ENCODE measurements around the gene JPH3. TPM values are rescaled to one million over a fixed set of nuclear protein-coding genes. Genes with fewer than 3 reads are reported as not detected.

Gene JPH3
- total and polyA plus RNA-seq, 2 experiments from 2014 or later, result 1.8 to 4.8 TPM

- 92% methylated on average over 10 of the region's 13 CpGs for WGBS (ENCODE audit: low lambda C conversion rate, missing lambda C conversion rate)
- no peaks in the 10 kb centered on the region for H3K4me1 ChIP-seq (ENCODE audit: insufficient read depth)
- H4K20me1 ChIP-seq (ENCODE audit: insufficient read depth, poor library complexity, severe bottlenecking), result no peaks in the 10 kb centered on the region
- no peaks in the 10 kb centered on the region for H3K36me3 ChIP-seq (replicated peaks; ENCODE audit: insufficient read depth, low read depth)
- H3K9me3 ChIP-seq (ENCODE audit: low read depth), result no peaks in the 10 kb centered on the region
- H3K4me2 ChIP-seq, result no peak overlapping the region
- TF ChIP-seq CTCF (IDR thresholded peaks at IDR 0.05; ENCODE audit: poor library complexity) (no peak), EZH2phosphoT487 (IDR thresholded peaks at IDR 0.05; ENCODE audit: low read depth, severe bottlenecking, unreplicated experiment) (no peak)
- no peak for DNase-seq (ENCODE audit: low spot score)
- H3K79me2 ChIP-seq, result no peaks in the 10 kb centered on the region
- H3K27ac ChIP-seq, result no peak overlapping the region
- no peaks in the 10 kb centered on the region for H3K9me2 ChIP-seq (replicated peaks; ENCODE audit: insufficient read depth)
- H2AFZ ChIP-seq, result no peak overlapping the region
- no peaks in the 10 kb centered on the region for H3K27me3 ChIP-seq
- no peak overlapping the region for H3K4me3 ChIP-seq
Observed at GRCh38 chr16:87671221-87671620, 68.9 kb downstream of the JPH3 start.

GRCh38 chr16:87671715-87672270 lies 69.5 kb downstream of the JPH3 start:
- no peak overlapping the region for H3K27ac ChIP-seq

GRCh38 chr16:87674419-87674818 lies 72.1 kb downstream of the JPH3 start:
- no peak for TF ChIP-seq CTCF (IDR thresholded peaks at IDR 0.05; ENCODE audit: poor library complexity)
- no peak for TF ChIP-seq EZH2 (IDR thresholded peaks at IDR 0.05; ENCODE audit: borderline replicate concordance)
- no peak for TF ChIP-seq EZH2phosphoT487 (IDR thresholded peaks at IDR 0.05; ENCODE audit: low read depth, severe bottlenecking, unreplicated experiment)
- Histone ChIP-seq H3K4me3 (no peak overlapping the region), H3K4me2 (no peak overlapping the region), H3K27me3 (no peaks in the 10 kb centered on the region), H3K9me3 (ENCODE audit: low read depth) (no peaks in the 10 kb centered on the region), H4K20me1 (ENCODE audit: insufficient read depth, poor library complexity, severe bottlenecking) (no peaks in the 10 kb centered on the region), H2AFZ (no peak overlapping the region), H3K9me2 (replicated peaks; ENCODE audit: insufficient read depth) (no peaks in the 10 kb centered on the region), H3K4me1 (ENCODE audit: insufficient read depth) (no peaks in the 10 kb centered on the region), H3K27ac (no peak overlapping the region), H3K79me2 (no peaks in the 10 kb centered on the region), H3K36me3 (replicated peaks; ENCODE audit: insufficient read depth, low read depth) (no peaks in the 10 kb centered on the region)
- 96% methylated on average over 5 of the region's 5 CpGs for WGBS (ENCODE audit: low lambda C conversion rate, missing lambda C conversion rate)
- no peak for DNase-seq (ENCODE audit: low spot score)

More at GRCh38 chr16:87671715-87672270, 69.5 kb downstream of the JPH3 start:
- Histone ChIP-seq H4K20me1 (ENCODE audit: insufficient read depth, poor library complexity, severe bottlenecking) (no peaks in the 10 kb centered on the region), H3K36me3 (replicated peaks; ENCODE audit: insufficient read depth, low read depth) (no peaks in the 10 kb centered on the region), H3K4me1 (ENCODE audit: insufficient read depth) (no peaks in the 10 kb centered on the region), H3K27me3 (no peaks in the 10 kb centered on the region), H3K9me2 (replicated peaks; ENCODE audit: insufficient read depth) (no peaks in the 10 kb centered on the region), H3K4me2 (no peak overlapping the region), H3K9me3 (ENCODE audit: low read depth) (no peaks in the 10 kb centered on the region), H2AFZ (no peak overlapping the region), H3K79me2 (no peaks in the 10 kb centered on the region), H3K4me3 (no peak overlapping the region)
- no peak for DNase-seq (ENCODE audit: low spot score)
- WGBS (ENCODE audit: low lambda C conversion rate, missing lambda C conversion rate), result 90% methylated on average over 18 of the region's 20 CpGs
- TF ChIP-seq EZH2 (IDR thresholded peaks at IDR 0.05; ENCODE audit: borderline replicate concordance) (no peak), CTCF (IDR thresholded peaks at IDR 0.05; ENCODE audit: poor library complexity) (no peak)
